Smooth muscle cell of the umbilical artery (primary cell): Measurements from ENCODE around the gene CCDC85B. TPM values are rescaled to one million over a fixed set of nuclear protein-coding genes. Genes with fewer than 3 reads are reported as not detected.

Source experiments
- total RNA-seq: library from RNA; depleted of rRNA; stranded (reverse); fragments of >200 nt; gene quantifications from 2 replicates; pipeline ENCODE4 v1.2.3, GENCODE V29; 2014

CCDC85B gene
- total RNA-seq, result 34.0 and 44.2 TPM in 2 replicates

DNA sequence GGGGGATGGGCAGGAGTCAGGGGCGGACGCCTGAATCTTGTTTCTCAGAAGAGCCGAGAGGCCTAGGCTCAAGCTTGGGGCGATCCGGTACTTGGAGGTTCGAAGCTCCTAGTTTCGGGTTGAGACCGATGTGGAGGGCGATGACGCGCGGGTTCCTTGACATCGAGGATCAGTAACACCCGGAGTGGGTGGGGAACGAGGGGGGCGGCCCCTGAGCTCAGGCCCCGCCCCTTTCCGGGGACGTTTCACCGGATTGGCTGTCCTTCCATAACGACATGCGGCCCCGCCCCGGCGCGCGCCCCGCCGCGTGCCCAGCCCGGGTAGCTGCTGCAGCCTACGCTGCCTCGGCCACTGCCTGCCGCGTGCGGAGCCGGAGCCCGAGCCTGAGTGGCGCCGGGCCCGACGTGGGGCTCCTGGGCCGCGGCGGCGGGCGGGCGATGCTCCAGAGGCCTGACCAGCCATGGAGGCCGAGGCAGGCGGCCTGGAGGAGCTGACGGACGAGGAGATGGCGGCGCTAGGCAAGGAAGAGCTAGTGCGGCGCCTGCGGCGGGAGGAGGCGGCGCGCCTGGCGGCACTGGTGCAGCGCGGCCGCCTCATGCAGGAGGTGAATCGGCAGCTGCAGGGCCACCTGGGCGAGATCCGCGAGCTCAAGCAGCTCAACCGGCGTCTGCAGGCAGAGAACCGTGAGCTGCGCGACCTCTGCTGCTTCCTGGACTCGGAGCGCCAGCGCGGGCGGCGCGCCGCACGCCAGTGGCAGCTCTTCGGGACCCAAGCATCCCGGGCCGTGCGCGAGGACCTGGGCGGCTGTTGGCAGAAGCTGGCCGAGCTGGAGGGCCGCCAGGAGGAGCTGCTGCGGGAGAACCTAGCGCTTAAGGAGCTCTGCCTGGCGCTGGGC, at the start of gene CCDC85B:
TSS of gene CCDC85B (plus strand) at position 350 of the 895 bp plus-strand sequence. CDS start at position 461, 111 bp downstream.

DNA sequence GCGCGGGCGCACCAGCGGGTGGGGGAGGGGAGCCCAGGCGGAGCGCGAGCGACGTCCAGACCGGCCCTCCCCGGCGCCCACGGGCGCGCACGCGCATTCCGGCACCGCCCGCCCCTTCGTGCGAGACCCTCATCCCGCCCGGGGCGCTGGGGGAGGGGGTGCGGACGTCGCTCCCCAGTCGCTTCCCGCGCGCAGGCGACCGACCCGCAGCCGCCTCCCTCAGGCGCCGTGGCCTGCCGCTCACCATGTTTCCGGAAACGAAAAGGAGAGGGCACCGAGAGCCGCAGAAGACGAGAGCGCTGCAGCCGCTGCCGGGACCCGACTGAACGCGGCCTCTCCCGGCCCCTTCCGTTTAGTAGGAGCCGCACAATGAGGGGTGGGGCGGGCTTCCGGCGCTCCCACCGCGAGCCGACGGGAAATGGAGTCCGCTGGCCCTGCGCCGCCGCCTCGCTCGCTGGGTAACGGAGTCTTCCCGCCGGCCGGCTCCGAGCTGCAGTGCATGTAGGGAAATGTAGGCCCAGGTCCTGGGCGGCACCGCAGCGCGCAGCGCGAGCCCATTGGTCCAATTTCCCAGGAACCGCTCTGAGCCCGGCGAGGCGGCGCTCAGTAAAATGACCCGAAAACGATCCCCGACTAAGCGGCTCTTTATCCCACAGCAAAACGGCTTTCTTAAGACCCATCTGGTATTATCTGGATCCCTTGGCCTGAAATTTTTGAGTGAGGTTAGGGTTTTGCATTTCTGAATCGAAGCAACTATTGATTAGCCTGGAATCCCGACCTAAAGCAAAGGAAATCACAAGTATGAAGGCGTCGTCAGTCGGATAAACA, 32.4 kb upstream of the CCDC85B start, which contains the start of gene CFL1:
TSS of gene CFL1 (minus strand) at position 328 of the 828 bp plus-strand sequence. CDS start at position 247, 81 bp downstream.

DNA sequence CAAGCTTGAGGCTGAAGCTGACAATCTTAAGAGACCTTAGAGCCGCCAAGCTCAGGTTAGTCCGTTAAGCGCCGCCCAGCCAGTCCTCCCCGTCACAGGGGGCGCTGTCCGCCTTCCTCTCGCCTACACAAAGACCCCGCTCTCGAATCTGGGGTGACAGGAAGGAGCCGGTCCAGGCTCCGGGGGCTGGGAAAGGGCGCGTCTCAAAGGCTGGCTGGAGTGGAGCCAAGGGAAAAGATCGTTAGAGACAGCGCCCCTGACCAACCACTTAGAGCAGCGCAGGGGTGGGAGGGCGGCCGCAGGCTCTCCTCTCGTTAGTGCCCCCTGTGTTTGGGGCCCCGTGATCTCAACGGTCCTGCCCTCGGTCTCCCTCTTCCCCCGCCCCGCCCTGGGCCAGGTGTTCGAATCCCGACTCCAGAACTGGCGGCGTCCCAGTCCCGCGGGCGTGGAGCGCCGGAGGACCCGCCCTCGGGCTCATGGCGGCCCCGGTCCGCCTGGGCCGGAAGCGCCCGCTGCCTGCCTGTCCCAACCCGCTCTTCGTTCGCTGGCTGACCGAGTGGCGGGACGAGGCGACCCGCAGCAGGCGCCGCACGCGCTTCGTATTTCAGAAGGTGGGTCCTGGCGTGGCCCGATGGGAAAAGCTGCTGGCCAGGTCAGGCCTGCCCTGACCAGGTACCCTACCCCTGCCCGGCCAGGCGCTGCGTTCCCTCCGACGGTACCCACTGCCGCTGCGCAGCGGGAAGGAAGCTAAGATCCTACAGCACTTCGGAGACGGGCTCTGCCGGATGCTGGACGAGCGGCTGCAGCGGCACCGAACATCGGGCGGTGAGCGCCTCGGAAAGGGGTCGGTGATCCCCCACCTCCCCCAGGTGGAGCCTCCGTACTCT, 30.0 kb upstream of the CCDC85B start, which contains the start of gene MUS81:
TSS of gene MUS81 (plus strand) at position 156 of the 887 bp plus-strand sequence. CDS start at position 477, 321 bp downstream.

GRCh38 chr11:65872586-65873317, 17.7 kb upstream of the CCDC85B start, which contains the start of gene EFEMP2:
Gene EFEMP2 (minus strand): TSS chr11:65872800. CDS start chr11:65872354, 446 bp downstream.

DNA sequence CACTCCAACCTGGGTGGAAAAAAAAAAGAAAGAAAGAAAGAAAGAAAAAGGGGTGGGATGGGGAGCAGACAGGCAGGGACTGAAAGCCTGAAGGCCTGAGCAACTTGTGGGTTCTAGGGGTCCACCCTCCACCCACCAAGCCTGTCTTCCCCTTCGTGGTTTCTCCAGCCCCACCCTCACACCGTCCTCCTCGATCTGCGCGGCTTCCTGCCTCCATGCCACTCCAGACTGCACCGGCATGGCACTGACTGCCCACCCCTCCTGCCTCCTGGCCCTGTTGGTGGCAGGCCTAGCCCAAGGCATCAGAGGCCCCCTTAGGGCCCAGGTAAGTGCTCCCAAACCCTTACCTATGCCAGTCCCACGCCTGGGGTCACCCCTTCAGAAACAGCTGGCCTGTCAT, 10.9 kb upstream of the CCDC85B start, which contains the start of gene CTSW:
TSS of gene CTSW (plus strand) at position 221 of the 400 bp plus-strand sequence. CDS start at position 239, 18 bp downstream.

DNA sequence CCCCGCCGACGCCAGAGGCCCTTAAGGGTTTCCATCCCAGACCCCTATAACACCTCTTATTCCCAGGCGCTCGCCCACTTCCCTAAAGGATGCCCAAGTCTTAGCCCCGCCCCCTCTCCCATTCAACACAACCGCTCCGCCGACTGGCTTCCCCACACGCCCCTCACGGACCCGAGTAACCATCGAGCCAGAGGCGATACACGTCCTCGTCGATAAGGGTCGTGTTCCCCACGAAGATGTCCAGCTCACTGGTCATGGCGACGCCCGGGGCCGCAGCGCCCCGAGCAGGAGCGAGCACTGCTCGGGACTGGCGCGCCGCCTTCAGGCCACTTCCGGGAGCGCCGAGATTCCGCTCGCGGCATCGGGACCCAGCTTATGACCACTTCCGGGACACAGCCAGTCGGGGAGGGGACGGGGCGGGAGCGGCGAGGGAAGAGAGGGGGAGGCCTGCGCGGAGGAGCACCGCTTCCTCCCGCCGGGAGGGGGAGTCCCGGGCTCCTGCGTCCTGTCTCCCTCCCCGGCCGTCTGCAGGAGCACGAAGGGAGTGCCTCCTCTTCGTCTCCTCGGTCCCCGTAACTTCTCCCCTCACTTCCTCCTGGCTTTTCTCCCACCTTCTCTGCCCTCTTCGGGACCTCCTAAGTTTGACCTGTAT, 2.2 kb upstream of the CCDC85B start, which contains the start of gene FIBP:
TSS of gene FIBP (minus strand) at position 309 of the 652 bp plus-strand sequence. CDS start at position 256, 53 bp downstream.

GRCh38 chr11:65900125-65900898, 9.8 kb downstream of the CCDC85B start, which contains the start of gene FOSL1:
Gene FOSL1 (minus strand): TSS chr11:65900388. CDS start chr11:65900339, 49 bp downstream.

GRCh38 chr11:65918211-65919140, 28.0 kb downstream of the CCDC85B start, which contains the start of gene C11orf68:
Gene C11orf68 (minus strand): TSS chr11:65919062. CDS start chr11:65919031, 31 bp downstream.

DNA sequence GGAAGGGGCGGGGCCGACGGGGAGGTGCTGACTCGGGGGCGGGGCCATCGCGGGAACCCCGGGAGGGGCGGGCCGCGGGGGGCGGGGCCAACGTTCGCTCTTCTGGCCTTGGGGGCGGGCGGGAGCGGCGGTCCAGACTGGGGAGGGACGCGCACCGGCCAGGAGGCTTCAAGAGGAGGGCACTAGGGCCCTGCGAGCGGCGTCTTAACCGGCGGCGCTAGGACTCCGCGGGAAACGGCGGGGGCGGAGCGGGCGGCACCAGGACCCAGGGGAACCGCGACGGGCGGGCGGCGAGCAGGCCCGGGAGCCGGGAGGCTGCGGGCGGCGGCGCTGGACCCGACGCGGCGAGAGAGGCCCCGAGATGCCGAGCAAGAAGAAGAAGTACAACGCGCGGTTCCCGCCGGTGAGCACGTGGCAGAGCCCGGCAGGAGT, 28.7 kb downstream of the CCDC85B start, which contains the start of gene DRAP1:
TSS of gene DRAP1 (plus strand) at position 286 of the 432 bp plus-strand sequence. CDS start at position 362, 76 bp downstream.

Other genes with a start within 250 kb of the CCDC85B start
- 18.1 and 22.8 TPM in 2 replicates for gene RELA, start 227.8 kb upstream of the CCDC85B start, total RNA-seq
- 28.3 and 33.3 TPM in 2 replicates for gene KAT5, start 178.4 kb upstream of the CCDC85B start, total RNA-seq
- gene RNASEH2C, start 169.9 kb upstream of the CCDC85B start, total RNA-seq, result 17.3 and 52.9 TPM in 2 replicates
- 8.3 and 11.2 TPM in 2 replicates for gene AP5B1, start 109.7 kb upstream of the CCDC85B start, total RNA-seq
- gene OVOL1, start 103.6 kb upstream of the CCDC85B start, total RNA-seq, result not detected in 2 replicates
- gene SNX32, start 56.7 kb upstream of the CCDC85B start, total RNA-seq, result 0.92 and 1.8 TPM in 2 replicates
- 802 and 1,540 TPM in 2 replicates for gene CFL1, start 32.5 kb upstream of the CCDC85B start, total RNA-seq
- 42.3 and 44.8 TPM in 2 replicates for gene MUS81, start 30.2 kb upstream of the CCDC85B start, total RNA-seq
- gene EFEMP2, start 17.9 kb upstream of the CCDC85B start, total RNA-seq, result 90.3 and 91.1 TPM in 2 replicates
- gene CTSW, start 10.8 kb upstream of the CCDC85B start, total RNA-seq, result not detected in 2 replicates
- gene FIBP, start 2.2 kb upstream of the CCDC85B start, total RNA-seq, result 144 and 150 TPM in 2 replicates
- 6.2 and 31.1 TPM in 2 replicates for gene FOSL1, start 9.7 kb downstream of the CCDC85B start, total RNA-seq
- 21.1 and 28.4 TPM in 2 replicates for gene C11orf68, start 28.4 kb downstream of the CCDC85B start, total RNA-seq
- gene DRAP1, start 28.8 kb downstream of the CCDC85B start, total RNA-seq, result 124 and 149 TPM in 2 replicates
- not detected in 2 replicates for gene TSGA10IP, start 54.8 kb downstream of the CCDC85B start, total RNA-seq
- gene SART1, start 71.1 kb downstream of the CCDC85B start, total RNA-seq, result 34.1 and 39.3 TPM in 2 replicates
- 33.3 and 46.9 TPM in 2 replicates for gene EIF1AD, start 111.5 kb downstream of the CCDC85B start, total RNA-seq
- 8.3 and 15.7 TPM in 2 replicates for gene BANF1, start 111.8 kb downstream of the CCDC85B start, total RNA-seq
- 0.51 TPM in 1 of 2 replicates, not detected in the other for gene CST6, start 121.3 kb downstream of the CCDC85B start, total RNA-seq
- gene CATSPER1, start 135.8 kb downstream of the CCDC85B start, total RNA-seq, result not detected in 2 replicates
- gene GAL3ST3, start 158.5 kb downstream of the CCDC85B start, total RNA-seq, result 0.23 TPM in 1 of 2 replicates, not detected in the other
- 113 and 163 TPM in 2 replicates for gene SF3B2, start 161.7 kb downstream of the CCDC85B start, total RNA-seq
- gene PACS1, start 179.6 kb downstream of the CCDC85B start, total RNA-seq, result 77.5 and 125 TPM in 2 replicates